IPS-NIHi7 (cell line): ENCODE measurements around the gene SPECC1.
"Not testable (repeated sequence)": the region's sequence is repeated elsewhere in the genome, so short reads cannot be mapped to it uniquely, and the experiment has no call there.

Experiments
- DNase-seq: peaks from one replicate; pipeline ENCODE4 v3.0.0; 2012; ENCODE audit warnings: mixed read lengths; ENCODE audit errors: extremely low spot score

SPECC1 gene

DNA sequence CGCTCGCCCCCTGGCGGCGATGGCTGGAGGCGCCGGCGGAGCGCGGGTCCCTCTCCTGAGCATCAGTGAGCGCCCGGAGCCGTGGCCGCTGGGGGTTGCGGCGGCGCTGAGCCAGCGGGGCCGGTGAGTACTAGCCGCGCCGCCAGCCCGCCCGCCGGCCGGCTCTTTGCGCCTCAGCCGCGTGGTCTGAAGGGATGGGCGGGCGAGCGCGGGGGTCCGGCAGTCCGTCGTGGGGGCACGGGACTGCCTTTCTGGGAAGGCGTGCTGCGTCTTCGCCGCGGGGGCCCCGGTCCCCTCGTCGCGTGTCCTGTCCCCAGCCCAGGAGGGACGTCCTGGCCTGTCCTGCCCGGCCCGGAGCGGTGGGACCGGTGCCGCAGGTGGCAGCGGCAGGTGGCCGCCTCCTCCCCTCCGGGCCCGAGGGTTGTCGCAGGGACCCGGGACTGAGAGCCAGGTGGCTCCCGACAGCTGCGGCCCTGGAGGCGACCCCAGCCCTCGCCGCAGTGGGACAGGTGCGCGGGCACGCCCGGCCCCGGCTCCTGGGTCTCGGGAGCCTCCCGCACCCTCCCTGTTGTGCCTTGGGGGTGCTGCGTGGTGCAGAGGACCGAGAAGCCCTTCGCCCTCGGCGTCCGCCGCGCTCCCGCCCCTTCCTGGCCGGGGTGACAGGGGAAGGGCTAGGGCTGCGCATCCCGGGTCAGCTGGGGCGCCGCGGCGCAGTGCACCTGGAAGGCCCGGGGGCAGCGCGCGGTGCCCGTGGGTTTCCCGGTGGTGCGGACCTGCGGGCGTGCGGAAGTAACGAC, at the start of gene SPECC1:
SPECC1 (plus strand) TSS at position 58 of the 797 bp plus-strand sequence. CDS start 87,293 bp downstream, outside the sequence.
- DNase-seq = peak; percentile 92

DNA sequence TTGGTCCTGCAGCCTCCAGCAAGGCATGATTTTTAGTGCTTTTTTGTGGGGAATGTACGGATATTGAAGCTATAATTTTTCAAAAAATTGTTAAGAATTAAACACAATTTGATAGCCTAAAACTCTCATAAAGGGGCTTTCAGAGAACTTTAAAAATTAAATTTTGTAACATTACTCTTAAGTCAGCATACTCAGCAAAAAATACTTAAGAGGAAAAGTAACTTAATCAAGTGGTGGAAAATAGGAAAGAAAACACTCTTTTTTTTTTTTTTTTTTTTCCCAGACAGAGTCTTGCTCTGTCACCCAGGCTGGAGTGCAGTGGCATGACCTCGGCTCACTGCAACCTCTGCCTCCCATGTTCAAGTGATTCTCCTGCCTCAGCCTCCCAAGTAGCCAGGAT, 46.2 kb upstream of the SPECC1 start:
- not testable (repeated sequence) for DNase-seq

DNA sequence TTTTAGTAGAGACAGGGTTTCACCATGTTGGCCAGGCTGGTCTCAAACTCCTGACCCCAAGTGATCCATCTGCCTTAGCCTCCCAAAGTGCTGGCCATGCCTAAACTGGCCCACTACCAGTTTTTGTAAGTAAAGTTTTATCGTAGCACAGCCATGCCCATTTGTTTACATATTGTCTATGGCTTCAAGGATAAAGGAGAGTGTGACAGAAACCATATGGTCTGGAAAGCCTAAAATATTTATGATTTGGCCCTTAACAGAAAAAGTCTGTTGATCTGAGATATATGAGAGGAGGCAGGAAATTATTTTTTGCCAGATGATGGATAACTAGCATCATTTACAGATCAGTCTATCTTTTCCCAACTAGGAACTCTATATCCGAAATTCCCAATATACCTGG, 36.0 kb upstream of the SPECC1 start:
- DNase-seq = no peak

- DNase-seq = no peak
Measured at GRCh38 chr17:19975601-19976000, 33.6 kb upstream of the SPECC1 start.

DNA sequence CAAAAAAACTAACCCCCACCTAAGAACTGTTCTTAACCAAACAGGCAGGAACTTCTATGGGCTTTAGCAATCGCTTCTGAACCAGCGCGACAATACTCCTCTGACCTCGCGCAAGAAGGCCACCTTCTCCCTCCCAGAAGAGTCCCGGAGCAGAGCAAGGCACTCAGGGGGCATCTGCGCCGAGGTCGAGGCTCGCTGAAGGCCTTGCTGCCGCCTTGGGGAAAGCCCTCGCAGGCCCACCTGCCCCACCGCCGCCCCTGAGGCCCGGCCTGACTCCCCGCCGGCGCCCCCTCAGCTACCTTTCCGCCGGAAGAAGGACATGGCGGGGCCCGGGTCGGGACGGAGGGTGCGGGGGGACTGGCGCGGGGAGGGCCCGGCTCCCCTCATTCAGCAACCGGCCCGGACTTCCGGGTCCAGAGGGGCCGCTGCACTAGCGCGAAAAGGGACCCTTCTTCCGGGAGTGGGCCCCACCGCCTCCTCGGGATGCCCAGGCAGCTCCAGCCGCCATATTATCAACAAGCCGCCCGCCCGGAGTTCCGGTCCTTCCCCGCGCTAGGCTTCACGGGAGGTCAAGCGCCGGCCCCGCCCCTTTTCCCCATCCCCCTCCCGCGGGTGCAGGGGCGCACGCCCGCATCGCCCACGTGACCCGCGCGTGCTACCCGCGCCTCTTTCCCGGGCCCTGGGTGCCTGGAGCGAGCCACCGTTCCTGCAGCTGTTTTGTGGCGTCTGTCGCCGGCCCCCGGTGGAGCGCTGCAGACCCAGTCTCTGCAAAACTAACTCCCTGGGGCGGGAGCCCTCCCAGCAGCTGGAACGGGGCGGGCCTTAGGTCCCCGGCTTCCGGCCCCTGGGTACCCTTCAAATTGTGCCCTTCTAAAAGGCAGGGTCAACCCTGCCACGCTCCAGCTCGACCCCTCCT, 31.6 kb upstream of the SPECC1 start, which contains the start of gene AKAP10:
AKAP10 (minus strand) TSS at position 536 of the 916 bp plus-strand sequence; CDS start at position 387, 149 bp downstream.
- DNase-seq = peak; percentile 95

- DNase-seq = peak; percentile 26
Measured at GRCh38 chr17:19978209-19978802, 30.9 kb upstream of the SPECC1 start.

DNA sequence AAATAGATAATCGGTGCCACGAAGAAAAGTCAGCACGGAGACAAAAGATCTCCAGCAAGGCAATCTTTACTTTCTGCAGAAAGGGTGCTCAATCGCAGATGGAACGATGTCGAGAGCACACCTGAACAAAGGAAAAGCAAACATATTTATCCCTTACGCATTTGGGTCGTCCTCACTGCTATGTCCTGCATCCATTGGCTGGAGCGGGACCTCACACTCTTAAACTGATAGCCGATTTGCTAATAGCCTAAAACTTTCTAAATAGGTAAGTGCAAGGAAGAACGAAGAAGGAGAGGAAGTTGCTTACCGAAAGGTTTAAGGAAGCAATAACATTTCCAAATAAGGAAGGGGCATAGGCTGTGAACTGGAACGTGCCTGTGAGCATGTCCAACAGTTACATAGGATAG, 30.4 kb upstream of the SPECC1 start:
- DNase-seq = no peak

GRCh38 chr17:19979917-19980770, 29.0 kb upstream of the SPECC1 start:
- DNase-seq = no peak

- DNase-seq = no peak
Measured at GRCh38 chr17:19986941-19987861, 22.0 kb upstream of the SPECC1 start.

- DNase-seq = no peak
Measured at GRCh38 chr17:19987897-19988296, 21.3 kb upstream of the SPECC1 start.

DNA sequence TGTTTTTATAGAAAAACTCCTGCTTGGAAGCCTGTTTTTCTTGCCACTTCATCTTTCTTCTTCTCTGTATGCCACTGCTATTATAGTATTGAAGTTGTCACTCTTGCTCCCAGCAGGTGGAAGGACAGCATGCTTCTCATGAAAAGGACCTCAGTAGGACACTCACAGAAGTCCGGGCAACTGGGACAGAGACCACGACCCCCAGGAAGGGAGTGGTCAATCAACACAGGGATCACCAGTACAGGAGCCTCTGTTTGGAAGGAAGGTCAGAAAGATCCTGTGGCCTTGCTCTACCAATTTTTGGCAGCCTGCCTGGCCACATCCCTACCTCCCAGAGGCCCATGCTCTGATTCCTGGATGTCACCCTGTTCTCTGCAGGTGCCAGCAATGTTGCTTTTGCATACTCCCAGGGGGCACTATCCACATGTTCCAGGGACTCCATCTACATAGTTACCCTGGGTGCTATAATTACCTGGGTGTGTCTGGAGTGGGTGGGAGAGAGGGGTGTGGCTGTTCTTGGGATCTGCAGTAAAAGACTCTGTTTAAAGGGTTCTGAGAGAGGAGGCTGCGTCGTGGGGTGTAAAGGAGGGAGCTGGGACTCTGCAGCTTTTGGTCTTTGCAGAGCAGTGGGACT, 17.8 kb upstream of the SPECC1 start:
- no peak for DNase-seq

- DNase-seq = peak; percentile 77
Measured at GRCh38 chr17:19992803-19993713, 16.1 kb upstream of the SPECC1 start.

DNA sequence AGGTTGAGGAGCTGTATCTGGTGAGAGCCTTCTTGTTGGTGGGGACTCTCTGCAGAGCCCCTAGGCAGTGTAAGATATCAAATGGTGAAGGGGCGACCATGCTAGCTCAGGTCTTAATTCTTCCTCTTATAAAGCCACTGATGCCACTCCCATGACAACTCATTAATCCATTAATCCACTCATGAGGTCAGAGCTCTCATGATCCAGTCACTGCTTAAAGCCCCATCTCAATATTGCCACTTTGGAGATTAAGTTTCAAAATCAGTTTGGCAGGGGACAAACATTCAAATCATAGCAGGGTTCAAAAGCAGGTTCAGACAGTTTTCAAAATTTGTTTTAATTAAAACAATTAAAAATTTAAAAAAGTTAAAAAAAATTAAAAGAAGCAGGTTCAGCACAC, 13.1 kb upstream of the SPECC1 start:
- DNase-seq = no peak

- DNase-seq = no peak
Measured at GRCh38 chr17:19996502-19996901, 12.7 kb upstream of the SPECC1 start.

GRCh38 chr17:20008242-20009051, 712 bp upstream of the SPECC1 start:
- peak; percentile 33 for DNase-seq

DNA sequence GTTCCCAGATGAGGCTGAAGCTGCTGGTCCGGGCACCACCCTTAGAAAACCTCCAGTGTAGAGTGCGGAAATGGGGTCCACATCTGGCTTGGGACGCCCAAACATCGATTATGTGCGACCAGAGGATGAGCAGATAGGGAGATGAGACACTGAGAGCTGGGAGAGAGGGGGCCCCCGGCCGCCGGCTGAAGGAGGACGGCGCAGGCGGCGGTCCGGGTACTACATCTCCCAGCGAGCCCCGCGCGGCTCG, 182 bp upstream of the SPECC1 start:
- no peak for DNase-seq

DNA sequence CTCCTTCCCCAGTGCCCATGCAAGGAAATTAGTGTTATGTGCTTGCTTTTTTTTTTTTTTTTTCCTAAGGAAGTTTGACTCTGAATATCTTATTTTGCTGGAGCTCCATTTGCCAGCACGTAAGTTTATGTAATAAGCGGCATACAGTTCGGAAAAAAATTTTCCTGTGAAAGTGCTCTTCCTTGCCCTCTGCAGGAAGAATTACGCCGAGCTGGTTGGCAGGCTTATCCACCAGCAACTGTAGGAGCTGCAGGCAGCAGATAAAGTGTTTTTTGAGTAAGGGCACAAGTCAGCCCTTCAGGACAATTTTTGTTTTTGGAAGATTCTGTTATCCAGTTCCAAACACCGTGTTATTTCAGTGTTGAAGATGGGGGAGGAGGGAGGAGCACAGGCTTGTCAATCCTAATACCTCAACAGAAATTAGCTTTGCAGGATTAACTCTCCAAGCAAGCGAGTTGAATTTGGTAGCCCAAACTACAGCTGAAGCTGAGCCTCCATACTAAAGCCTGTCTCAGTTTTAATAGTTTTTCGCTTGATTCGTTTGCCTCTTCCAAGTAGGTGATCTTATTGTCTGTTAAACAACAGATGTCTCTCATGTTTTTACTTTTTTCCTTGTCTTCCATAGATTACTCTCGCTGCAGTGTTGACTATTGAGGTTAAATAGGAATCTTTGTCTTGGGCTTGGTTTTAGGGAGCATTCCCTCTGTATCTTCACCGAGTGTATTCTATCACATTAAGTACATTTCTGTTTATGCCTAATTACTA, 1.1 kb downstream of the SPECC1 start:
- DNase-seq = peak; percentile 27
